ENCODE data around the gene ELL2.

Gene ELL2

GRCh38 chr5:95956021-95956899 is 5.4 kb downstream of the ELL2 start:
- no peak for DNase-seq (ENCODE audit: low spot score)

DNA sequence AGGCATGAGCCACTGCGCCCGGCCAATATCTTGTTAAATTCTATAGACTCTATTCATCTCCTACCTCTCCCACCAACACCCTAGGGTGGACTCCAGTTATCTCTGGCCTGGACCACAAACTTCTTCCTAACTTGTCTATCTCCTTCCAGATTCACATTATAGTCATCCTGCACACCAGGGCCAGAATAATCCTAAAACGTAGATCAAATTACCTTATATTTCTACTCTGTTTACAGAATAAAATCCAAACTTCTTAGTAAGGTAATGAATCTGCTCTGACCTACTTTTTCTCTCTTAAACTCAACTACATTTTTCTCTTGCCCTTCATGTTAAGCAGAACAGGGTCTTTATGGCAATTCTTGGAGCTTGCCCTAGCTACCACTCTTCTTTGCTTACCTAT is 6.9 kb downstream of the ELL2 start:
- DNase-seq (ENCODE audit: low spot score) = no peak

- DNase-seq (ENCODE audit: low spot score) = no peak
Observed at GRCh38 chr5:95953021-95953702, 8.5 kb downstream of the ELL2 start.

DNA sequence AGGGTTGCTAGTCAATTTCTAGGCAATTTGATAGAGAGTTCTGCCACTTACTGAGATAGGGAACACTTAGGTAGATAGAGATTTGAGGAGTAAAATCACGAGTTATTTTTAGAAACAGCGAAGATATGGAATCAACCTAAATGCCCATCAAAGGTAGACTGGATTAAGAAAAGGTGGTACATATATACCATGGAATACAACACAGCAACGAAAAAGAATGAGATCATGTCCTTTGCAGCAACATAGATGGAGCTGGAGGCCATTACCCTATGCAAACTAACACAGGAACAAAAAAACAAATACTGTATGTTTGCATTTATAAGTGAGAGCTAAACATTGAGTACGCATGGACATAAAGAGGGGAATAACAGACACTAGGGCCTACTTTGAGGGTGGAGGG is 9.7 kb downstream of the ELL2 start:
- no peak for DNase-seq (ENCODE audit: low spot score)

- no peak for DNase-seq (ENCODE audit: low spot score)
Observed at GRCh38 chr5:95949810-95950209, 11.8 kb downstream of the ELL2 start.

GRCh38 chr5:95948631-95949030 is 13.0 kb downstream of the ELL2 start:
- DNase-seq (ENCODE audit: low spot score) = no peak

DNA sequence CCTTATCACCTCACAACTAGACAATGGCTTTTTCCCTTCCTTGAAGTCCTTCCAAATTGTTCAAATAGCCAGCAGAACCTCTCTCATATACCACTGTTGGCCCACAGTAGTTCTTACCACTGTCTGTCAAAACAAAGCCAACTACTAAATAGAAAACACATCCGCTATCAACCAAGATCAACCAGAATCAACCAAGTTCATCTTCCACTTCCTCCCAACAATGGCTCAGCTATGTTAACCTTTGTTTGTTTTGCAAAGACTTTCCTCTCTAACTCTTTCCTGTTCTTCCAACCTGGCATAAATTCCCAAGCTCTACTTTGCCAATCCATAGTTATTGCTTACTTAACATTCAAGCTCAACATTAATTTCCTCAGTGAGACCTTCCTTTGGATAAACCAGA is 15.2 kb downstream of the ELL2 start:
- DNase-seq (ENCODE audit: low spot score) = no peak

DNA sequence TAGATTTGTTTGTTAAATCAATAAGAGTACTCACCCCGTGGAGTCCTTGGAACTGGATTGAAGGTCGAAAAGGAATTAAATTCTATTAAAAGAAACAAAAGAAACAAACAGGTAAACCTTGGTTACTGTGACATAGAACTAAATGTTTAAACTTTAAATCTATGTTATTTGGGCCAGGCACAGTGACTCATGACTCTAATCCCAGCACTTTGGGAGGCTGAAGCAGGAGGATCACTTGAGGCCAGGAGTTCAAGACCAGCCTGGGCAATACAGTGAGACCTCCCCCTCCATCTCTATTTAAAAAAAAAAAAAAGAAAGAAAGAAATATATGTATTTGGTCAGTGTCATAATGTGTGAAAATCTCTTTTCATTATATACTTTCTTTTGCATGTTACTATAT is 18.7 kb downstream of the ELL2 start:
- DNase-seq (ENCODE audit: low spot score) = no peak

DNA sequence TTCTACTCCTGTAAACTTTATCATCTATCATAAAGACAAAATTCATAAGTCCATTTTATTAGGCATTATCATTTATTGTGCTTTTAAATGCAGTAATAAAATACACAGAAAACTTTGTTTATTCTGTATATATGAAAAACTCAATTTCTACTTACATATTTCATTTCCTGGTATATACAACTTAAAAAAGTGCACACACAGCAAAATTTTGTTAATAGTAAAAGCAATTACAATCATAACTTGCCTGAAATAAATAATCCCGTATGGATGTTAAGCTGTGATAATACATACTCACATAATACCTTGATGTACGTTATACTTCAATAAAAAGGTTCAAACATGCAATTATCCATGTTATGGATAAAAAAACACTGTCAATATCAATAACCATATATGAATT is 19.2 kb downstream of the ELL2 start:
- no peak for DNase-seq (ENCODE audit: low spot score)

DNA sequence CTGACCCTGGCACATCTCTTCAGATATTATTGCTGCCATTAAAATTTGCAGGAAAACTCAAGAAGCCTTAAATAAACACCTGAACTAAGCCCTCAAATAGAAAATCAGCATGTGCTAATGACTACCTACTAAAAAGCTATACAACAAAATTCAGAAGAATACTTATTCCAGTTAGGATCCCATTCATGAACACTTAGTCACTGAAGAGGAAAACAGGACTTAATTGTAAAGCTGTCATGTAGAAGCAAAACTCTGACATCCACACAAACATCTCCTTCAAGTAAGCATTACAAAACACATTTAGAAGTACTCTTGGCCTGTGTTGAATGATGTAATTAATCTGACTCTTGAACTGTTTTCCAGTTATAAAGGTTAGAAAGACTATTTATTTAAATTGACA is 19.9 kb downstream of the ELL2 start:
- no peak for DNase-seq (ENCODE audit: low spot score)

DNA sequence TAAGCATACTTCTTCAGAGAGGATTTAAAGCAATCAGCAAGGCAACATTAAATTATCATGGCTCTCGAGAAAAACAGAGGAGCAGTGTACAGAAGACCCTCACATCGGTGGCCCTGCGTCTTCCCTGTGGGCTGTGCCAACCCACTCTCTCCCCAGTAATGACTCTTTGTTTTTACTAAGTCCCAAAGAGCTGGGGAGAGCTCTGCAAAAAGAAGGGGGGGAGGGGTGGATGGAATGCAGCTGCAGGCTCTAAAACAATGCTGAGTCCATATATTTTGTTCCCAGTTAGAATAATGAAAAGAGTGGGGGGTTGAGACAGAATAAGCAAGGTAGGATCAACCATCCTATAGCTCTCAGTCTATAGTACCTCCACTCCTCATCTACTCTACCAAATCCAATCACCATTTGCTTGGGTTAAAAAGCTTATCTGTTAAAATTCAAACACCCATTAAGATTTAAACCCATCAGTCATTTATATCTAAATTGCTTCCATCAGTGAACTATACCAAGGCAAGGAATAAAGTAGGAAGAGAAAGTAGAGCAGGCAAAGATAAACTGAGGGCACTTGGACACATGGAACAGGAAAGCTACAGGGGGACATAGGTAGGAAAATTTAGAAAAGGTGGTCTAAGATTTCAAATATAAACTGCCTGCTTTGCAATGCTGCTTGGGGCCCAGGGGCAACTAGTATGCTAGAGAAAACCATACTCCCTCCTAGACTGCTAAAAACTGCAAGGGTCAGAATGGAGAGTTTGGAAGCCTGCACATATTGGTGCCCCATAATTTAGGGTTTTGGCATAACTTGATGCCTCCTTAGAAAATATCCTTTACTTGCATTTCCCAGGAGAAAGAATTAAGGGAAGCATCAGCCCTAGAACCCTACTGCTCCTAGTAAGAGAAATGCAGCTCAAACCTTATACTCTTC is 20.6 kb downstream of the ELL2 start:
- DNase-seq (ENCODE audit: low spot score) = no peak

DNA sequence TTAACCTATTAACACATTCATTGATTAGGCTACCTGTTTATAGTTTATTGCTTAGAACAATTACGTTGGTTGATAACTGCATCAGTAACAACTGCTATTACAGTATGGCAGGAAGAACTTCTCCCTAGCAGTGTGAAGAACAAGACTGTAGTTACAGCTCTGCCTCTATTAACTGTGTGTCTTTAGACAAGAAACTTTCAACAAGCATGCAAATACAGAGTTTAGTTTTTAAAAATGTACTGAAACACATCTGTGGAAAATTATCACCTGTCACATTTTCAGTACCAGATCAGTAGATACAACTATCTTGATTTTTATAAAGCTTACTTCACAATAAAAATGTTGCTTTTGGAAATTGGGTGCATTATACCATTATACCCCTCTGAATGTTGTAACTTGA is 22.2 kb downstream of the ELL2 start:
- DNase-seq (ENCODE audit: low spot score) = no peak

DNA sequence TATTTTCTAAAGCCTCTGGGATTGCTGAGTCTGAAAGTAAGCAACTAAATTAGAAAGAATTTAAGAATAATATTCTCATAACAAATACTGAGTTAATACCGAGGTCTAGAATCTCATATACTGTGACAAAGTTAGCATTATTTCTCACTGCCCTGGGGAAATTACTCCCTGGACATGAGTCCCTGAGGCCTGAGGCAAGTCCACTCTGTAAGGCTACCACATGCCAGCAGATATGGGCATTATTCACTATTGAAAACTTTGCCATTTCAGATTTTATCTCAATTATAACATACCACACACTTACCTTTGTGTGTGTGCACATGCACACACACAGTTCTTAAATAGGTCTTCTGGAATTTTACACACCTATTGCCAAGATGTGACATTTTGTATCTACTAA is 22.9 kb downstream of the ELL2 start:
- no peak for DNase-seq (ENCODE audit: low spot score)

DNA sequence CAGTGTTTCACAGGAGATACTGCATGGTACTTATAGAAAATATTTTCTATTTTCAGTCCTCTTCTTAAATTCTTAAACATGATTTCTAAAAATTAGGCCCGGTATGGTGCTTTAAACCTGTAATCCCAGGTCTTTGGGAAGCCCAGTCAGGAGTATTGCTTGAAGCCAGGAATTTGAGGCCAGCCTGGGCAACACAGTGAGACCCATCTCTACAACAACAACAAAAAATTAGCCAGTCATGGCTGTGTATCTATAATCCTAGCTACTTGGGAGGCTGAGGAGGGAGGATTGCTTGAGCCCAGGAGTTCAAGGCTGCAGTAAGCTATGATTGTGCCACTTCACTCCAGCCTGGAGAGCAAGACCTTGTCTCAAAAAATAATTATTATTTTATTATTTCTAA is 23.3 kb downstream of the ELL2 start:
- no peak for DNase-seq (ENCODE audit: low spot score)

DNA sequence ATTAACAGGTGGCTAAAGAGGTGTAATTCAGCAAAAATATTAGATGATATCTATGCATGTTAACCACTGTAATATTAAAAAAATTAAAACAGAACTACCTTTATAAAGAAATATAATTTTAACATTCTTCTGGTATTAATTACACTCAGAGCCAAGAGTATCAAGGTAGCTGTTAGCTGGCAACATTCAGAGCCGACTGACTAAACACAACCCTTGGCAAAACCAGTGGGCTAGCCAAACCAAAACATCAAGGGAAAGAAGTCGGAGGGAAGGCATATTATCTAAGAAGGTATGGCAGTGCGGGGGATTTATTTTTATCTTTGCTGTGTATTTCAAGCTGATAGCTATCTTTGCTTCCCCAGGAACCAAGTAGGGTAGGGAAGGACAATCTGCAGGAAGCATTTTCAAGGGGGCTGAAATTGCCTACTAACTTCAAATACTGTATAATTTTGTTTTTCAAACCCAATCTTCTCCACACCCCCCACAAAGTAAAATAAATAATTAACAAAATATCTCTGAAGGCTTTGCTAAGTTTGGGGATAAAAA is 24.0 kb downstream of the ELL2 start:
- DNase-seq (ENCODE audit: low spot score) = no peak

DNA sequence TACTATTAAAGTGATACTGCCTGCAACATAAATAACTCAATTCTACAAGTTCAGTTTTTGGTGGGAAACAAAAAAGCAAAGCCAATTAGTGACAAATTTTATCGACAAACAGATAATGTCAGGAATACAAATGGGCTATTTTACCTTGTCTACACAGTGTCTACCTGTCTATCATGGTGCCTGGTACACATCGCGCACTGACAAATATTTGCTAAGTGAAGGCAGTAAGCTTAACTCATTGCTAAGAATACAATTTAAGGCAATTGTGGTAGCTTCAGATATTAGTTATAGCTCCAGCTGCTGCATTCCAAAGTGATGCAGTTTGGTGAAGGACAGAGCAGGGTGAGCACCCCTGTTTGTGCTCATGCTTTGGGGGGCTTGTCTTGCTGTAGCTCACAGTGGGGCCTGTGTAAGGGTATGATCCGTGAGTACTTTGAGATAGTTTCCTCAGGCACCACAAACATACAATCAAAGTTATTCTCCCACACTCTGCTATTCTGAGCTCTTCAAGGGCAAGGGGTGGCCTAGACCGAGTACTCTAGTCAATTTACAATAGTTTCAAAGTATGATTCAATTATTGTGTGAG is 24.7 kb downstream of the ELL2 start:
- no peak for DNase-seq (ENCODE audit: low spot score)

DNA sequence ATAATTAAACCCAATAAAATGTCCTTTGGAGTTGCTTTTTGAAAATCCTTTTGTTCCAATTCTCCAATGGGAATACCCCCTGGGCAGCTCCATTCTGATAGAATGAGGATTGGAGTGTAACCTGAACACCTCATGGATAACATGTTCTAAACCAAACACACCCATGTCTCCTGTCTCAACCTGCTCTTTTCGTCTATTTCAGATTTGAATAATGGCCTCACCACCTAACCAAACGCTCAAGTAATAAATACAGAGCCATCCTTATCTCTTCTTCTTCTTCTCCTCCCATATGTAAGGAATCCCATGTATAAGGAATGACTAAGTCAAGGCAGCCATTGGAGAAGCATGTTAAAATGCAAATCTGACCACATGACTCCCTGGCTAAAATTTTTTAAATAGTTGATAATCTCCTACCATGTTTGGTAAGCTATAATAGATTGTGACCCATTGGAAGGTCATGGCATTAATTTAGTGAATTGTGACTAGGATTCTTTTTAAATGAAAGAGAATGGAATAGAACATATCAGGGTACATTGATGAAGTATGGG is 26.0 kb downstream of the ELL2 start:
- DNase-seq (ENCODE audit: low spot score) = no peak

DNA sequence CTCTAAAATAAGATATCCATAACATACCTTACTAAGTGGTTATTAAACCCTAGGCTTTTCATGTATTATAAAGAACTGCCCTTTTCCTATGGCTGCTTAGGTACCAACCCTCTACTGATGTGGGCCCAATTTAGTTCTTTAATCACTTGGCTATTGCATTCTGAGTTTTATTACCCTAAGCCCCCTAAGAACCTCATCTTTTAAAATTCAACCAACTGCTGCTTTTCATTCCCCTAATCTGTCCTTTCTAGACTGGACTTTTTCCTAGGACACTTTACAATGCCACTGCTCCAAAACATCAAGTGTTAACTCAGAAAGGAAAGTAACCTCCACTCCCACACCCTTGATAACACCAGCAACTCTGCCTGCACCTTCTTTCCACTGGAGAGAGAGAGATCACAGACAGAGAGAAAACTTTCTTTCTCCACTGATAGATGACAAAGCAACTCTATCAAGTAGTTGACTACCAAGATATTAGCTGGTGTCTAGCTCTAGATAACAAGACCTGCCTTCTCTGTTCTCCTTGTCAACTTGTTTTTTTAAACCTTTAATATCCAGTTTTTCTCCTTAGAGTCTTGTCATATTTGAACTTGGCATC is 27.3 kb downstream of the ELL2 start:
- no peak for DNase-seq (ENCODE audit: low spot score)

DNA sequence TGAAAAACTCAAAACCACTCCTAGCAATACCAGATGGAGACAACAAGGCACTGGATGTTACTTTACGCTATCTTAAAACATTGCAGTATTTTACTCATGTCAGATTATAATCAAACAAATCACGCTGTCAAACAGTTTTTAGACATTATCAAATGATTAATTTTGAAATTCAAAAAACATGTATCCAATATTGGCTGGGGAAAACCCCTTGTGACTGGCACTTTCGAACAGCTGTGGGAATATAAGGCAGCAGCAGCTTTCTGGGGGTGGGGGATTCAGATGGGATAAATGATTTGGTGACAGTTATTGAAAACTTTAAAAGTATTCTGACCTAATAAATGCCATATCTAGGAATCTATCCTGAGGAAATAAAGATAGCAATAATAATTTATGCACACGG is 28.7 kb downstream of the ELL2 start:
- no peak for DNase-seq (ENCODE audit: low spot score)

DNA sequence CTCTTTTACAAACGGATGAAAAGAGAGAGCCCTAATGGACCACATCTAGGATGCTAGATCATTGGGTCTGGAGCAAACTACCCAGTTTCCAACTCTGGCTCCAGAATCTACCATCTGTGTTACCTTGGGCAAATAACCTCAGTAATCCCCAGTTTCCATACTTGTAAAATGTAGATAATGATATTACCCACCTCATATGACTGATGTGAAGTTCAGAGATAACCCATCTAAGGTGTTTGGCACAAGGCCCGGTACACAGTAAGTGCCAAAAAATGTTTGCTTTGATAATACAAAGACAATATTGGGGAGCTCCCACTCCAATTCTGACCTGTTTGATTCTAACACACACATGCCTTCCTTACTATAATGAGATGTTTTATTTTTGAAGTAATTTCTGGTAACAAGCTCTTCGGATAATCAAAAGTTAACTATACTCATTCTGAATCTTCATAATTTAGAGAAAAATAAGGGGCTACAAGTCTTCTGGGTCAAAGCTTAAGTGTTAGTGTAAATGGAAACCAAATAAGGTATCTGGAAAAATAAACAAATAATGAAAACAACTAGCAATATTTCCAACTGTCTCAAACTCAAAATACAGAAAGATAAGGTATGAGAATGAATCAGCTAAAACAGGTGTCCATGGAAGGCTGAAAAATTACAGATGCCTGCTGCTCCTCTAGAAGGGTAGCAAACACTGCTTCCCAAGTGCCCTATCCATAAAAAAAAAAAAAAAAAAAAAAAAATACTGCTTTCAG is 30.4 kb downstream of the ELL2 start:
- no peak for DNase-seq (ENCODE audit: low spot score)

Measured in AG08396 (cell line).